IPS-NIHi11 (cell line): Measurements from ENCODE around the gene KRTAP29-1.
"Not testable (repeated sequence)": the region's sequence is repeated elsewhere in the genome, so short reads cannot be mapped to it uniquely, and the experiment has no call there.

Source experiments
- DNase-seq: peaks from one replicate; pipeline ENCODE4 v3.0.0; 2012; ENCODE audit warnings: mixed read lengths, low spot score

Gene KRTAP29-1, protein sequence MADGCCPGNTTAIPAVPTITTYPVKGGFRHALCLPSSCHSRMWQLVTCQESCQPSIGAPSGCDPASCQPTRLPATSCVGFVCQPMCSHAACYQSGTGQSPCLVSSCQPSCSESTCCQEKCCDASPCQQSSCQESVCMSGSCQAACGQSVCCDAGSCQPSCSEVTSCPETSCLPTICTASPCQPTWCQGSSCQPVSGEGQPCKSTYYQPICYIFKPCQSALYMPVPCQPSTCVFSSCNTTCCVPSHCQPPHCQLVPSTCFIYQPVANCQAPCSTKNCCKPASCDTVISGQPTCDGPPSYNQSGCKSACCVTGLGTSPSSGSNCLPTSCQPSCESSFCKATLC

DNA sequence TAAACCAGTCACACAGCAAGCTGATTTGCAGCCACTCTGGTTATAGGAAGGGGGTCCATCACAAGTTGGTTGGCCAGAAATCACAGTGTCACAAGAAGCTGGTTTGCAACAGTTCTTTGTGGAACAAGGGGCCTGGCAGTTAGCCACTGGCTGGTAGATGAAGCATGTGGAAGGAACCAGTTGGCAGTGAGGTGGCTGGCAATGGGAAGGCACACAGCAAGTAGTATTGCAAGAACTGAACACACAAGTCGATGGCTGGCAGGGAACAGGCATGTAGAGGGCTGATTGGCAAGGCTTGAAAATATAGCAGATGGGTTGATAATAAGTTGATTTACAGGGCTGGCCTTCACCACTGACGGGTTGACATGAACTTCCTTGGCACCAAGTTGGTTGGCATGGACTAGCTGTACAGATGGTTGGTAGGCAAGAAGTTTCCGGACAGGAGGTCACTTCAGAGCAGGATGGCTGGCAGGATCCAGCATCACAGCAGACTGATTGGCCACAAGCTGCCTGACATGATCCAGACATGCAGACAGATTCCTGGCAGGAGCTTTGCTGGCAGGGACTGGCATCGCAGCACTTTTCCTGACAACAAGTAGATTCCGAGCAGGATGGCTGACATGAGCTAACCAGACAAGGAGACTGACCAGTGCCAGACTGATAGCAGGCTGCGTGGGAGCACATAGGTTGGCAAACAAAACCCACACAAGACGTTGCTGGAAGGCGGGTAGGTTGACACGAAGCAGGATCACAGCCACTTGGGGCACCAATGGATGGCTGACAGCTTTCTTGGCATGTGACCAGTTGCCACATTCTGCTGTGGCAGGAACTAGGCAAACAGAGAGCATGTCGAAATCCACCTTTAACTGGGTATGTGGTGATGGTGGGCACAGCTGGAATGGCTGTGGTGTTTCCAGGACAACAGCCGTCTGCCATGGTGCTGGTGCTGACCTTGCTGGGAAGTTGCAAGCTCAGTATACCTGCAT, at the start of gene KRTAP29-1:
Gene KRTAP29-1 (minus strand): TSS at position 936 of the 986 bp plus-strand sequence. CDS start 0 bp downstream, at position 936.
- no peak for DNase-seq

DNA sequence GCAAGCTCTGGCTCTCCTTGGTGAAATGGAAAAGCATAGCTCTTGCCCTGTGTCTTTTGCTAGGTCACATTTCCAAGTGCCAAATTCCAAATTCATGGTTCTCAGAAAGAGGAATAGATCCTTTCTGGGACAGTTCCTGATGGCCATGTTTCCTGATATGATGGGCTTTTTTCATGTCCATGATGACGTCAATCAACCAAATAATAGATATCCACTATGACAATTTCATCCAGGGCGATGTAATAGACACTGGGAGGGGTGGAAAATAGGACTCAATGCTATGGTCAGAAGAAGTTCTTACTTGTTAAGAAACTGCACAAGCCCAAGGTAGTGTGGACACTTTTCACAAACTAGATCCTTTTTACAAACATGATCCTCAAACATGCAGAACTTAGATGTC, 48.5 kb upstream of the KRTAP29-1 start:
- DNase-seq, result no peak

DNA sequence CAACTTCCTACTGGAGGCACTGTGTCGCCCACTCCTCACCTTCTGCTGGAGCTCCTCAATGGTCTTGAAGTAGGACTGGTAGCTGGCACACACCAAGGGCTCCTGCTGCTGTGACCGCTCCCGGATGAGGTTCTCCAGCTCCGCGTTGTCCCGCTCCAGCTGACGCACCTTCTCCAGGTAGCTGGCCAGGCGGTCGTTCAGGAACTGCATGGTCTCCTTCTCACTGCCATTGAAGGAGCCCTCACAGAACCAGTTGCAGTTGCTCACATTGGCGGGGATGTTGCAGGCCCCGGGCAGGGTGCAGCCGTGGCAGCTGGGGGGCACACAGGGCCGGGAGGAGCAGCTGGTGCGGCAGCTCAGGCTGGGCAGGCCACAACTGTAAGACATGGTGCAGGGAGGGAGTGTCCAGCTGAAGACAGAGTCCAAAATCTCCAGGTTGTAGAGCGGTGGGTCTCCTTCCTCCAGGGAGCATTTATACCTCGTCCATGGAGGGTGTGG, 47.8 kb upstream of the KRTAP29-1 start, which contains the start of gene KRT33A:
Gene KRT33A (minus strand): TSS at position 448 of the 498 bp plus-strand sequence. CDS start 61 bp downstream, at position 387.
- DNase-seq, result not testable (repeated sequence)

DNA sequence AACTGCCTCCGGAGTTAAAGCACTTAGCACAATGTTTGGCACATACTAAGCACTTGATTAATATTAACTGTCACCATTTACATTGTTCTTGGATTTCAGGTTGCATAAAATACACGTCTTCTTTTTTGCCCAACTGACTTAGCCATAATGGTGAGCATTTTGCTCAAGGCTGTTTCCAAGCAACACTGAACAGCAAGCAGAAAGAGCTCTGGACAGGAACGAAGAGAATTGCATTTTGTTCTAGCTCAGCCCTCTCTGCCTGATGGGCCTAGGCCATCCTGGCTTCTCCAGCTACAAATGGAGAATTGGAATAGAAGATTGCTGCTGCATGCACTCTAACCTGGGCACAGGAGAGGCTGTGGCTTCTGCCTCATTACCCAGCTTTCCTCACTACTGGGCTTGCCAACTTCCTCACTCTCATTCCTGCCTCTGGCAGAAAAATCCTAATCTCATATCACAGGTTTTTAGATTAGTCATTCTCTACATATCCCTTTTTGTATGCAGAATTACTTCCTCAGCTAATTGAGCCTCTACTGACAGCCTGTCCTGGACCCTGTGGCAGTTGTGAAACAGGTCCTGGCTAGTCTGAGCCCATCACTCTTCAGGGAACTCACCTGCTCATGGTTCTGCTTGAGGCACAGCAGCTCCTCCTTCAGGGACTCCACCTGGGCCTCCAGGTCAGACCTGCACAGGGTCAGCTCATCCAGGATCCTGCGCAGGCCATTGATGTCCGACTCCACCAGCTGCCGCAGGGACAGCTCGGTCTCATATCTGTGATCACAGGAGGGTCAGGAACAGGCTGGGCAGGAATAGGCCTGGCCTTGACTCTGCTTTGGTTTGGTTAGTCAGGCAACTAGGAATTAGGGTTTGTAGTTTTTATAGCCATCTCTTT, 45.5 kb upstream of the KRTAP29-1 start:
- no peak for DNase-seq

DNA sequence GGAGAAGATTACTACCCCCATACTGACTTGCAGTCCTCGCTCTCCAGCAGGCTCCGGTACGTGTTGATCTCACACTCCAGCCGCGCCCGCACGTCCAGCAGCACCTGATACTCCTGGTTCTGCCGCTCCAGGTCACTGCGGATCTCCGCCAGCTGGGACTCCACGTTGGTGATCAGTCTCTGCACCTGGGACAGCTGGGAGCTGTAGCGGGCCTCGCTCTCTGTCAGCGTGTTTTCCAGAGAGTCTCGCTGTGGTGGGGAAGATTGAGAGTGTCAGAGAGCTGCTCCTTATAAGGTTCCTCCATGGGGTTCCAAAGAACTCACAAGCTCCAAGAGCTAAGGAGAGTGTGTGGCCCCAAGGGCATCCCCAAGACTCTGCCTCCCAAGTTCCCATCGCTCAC, 43.8 kb upstream of the KRTAP29-1 start:
- not testable (repeated sequence) for DNase-seq

DNA sequence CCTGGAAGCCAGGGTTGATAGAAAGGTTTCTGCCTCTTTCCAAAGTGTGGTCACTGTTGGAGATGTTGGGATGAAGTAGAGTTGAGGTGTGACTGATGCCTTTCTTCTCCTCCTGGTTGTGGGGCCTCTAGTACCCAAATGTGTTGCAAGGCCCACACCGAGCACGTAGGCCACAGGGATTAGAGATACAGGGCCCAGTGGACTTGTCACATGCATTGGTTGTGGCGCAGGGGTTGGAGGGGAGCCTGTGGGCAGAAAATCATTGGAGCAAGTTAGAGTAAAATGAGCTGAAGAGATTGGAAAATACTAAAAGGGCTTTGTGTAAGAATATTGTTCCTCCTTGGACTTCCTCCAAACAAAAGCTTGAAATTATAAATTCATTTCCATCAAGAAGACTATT, 43.3 kb upstream of the KRTAP29-1 start:
- DNase-seq, result no peak

DNA sequence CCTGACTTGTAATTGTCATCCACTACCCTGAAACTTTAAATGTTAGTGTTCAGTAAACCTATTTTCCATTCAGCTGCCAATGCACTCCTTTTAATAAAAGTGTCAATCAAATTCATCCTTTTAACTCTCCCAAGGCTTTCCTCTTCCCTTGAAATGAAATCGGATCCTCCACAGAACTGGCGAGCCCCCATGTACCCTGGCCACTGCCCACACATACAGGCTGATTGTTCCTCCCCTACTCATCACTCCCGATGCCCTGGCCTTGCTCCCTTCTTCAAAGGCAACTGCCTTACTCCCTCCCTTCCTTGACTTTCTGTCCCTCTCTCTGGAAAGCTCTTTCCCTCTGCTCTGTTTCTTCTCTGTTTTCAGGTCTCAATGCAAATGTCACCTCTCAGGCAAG, 40.4 kb upstream of the KRTAP29-1 start:
- DNase-seq, result no peak

DNA sequence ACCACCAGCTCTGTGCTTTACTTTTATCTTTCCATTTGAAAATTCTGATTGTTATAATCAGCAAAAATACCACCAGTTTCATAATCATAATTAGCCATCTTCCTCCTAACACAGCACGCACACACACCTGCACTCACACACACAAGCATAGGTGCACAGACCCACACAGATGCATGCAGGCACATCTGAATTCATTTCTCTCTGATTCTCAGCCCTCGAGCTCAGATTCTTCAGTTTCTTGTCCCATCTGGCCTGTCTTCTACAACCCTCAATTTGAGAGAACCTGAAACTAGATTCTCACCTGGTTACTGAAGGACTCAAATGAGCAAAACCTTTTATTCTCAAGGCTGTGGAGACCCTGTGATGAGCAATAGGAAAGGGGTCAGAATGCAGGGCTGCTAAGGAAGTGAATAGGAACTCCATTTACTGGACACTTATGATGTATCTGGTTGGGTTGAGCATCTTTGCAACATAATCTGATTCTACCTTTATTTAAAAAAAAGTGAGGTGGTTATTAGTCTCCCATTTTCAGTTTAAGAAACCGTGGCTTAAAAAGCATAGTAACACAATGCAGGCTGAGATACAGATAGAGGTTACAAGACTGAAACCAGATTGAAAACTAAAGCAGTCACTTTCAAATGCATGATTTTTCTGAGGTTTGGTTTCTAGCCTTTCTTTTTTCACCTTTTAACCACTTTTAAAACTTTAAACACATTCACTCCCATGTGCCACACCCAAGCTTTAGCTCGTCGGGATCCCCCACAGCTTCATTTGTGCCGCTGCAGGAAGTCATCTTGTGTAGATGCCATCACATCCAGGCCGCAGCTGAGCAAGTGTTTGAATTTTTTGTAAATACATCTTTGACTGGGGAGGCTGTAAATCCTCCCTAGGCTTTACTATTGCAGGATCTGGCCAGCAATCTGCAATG, 38.5 kb upstream of the KRTAP29-1 start:
- DNase-seq, result no peak

DNA sequence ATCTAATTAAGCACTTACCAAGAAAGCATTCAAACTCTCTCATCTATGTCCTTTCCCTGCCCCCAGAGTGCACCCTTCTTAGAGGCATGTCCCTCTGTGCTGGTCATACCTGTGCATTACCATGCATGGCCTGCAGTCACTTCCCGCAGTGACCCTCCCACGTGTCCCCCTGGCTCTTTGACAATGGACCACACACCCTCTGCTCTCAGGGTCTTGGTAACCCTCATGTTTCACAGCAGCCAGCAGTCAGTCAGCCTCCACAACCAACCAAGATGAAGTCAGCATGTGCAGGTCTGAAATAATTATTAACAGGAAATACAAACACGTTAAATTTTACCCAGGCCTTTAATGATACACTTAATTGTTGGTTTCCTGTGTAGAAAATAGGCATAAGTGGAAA, 37.8 kb upstream of the KRTAP29-1 start:
- no peak for DNase-seq

DNA sequence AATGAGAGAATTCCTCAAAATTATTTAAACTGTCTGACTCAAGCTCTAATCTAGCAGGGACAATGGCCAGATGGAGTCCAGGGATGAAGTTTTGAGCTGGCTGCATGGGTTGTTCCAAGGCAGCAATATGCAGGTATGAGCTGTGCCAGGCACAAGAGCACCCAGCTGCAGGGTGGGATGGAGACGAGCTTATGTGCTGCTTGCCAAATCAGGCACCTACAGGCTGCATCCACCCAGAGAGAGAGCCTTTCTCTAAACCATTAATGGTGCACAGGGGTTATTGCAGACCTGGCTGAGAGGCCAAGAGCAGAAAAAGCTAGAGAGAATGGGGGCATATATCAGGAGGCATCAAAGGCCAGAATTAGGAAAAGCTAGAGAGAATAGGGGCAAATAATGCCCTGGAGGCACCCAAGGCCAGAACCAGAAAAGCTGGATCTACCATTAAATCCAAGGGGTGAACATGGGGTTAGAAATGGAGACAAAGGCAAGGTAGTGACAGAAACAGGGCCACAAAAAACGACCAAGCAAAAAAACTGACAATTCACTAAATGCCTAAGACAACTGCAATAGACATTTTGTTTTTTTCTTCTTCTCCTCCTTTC, 37.0 kb upstream of the KRTAP29-1 start:
- no peak for DNase-seq

DNA sequence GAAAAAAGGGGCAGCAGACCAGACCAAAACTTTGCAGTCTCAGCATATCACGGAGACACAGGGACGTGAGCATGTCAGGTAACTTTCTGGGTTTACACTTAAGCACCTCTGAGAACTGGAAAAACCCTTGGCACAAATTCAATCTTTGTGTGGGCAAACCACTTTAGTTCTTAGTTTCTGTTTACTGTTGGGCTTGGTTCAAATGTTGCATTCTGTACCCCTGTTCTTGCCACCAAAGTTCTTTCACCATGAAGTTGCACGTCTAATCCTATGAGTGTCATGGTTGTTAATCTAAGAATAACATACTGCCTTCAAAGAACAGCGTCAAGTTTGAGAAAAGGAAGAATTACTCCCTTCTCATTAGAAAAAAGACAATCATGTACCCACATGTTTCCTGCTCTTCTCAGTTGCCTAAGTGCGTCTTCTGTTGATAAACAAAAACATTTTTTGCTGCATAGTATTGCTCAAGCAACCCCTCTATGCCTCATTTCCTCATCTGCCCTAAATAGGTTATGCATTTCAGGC, 36.4 kb upstream of the KRTAP29-1 start:
- DNase-seq, result no peak

DNA sequence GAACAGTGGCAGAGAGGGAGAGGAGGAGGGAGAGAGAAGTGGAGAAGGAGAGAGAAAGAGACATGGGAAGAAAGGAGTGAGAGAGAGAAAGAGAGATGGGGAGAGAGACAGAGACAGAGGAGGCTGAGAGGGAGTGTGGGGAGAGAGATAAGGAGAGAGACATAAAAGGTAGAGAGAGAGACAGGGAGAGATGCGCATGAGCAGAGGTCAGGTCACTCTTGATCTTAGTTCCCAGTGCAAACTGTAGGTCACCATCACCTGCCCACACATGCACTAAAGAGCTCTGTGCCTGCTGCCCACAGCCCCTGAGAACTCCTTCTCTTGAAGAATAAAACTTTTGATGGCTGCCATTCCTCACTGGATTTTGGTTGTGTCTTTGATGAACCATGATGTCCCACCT, 33.1 kb upstream of the KRTAP29-1 start:
- DNase-seq, result no peak

DNA sequence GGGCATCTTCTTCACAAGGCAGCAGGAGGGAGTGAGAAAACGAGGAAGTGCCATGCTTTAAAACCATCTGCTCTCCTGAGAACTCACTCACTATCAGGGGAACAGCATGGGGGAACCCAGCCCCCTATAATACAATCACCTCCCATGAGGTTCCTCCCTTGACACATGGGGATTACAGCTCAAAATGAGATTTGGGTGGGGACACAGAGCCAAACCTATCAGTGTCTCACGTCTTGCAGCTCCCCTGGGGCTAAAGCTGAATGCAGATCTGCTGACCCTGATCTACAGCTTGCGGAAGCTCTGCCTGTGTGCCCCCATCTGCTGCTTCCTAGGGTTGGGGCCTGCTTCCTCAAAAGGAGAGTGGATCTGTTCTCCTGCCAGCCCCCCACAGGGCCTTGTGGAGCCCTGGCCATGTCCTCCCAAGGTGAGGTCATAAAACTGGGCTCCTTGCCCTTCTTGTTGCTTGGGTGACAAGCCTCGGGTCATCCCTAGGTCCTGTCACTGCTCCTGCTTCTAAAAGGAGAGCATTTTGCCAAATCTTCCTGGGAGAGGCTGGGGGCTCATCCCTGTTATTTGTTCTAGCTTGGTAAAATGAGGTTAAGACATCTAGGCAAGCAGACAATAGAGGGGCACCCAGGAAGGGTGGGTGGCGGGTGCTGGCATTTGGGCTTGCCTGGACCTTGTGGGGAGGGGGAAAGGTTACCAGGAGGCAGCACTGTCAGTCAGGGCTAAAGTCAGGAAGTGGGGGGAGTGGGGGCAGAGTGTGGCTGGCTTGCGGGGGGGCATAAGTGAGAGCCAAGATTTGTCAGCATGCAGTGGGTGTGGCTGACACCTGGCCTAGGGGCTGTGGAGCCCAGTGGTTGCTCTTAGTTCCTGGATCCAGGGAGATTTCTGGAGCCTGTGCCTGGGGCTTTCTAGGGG, 32.0 kb upstream of the KRTAP29-1 start:
- no peak for DNase-seq

DNA sequence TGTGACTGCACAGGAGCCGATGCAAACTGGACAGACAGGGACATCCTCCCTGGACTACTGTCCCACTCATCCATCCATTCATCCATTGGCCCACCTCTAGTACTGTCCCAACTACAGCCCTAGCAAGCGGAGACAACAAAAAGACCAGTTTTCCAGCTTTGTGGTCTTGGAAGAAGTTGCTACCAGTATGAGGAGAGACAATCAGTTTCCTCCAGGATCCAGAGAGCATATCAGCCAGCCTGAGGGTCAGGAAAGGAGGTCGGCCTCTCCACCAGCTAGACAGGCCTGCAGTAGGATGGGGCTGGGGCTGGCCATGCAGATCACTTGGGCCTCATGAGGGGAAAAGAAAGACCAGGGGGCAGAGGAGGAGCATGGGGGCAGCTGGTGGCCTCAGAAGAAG, 31.2 kb upstream of the KRTAP29-1 start:
- no peak for DNase-seq

DNA sequence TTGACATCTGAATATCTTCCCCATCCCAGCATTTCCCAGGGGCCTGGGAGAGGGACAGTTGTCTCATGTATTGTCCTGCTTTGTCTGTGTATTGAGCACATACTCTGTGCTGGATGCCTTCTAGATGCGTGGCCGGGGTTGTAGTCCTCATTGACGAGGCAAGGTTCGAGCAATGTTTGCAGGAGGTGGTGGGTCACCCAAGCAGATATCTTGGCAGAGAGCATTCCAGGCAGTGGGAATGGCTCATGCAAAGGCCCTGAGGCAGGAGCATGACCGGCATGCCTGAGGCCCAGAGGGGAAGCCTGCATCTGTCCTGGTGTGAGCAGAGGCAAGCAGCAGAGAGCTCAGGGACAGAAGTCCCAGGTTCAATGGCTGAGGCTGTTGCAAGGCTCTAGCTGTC, 30.4 kb upstream of the KRTAP29-1 start:
- DNase-seq, result no peak

DNA sequence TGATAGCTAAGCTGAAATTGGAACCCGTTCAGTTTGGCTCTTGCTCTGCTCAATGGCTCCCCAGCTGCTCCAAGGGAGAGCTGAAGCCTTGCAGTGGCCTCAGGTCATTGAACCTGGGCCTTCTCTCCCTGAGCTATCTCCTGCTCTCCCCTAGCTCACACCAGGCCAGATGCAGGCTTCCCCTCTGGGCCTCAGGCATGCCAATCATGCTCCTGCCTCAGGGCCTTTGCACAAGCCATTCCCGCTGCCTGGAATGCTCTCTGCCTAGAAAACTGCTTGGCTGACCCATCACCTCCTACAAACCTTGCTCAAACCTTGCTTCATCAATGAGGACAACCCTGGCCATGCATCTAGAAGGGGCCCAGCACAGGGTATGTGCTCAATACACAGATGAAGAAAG, 29.6 kb upstream of the KRTAP29-1 start:
- no peak for DNase-seq

DNA sequence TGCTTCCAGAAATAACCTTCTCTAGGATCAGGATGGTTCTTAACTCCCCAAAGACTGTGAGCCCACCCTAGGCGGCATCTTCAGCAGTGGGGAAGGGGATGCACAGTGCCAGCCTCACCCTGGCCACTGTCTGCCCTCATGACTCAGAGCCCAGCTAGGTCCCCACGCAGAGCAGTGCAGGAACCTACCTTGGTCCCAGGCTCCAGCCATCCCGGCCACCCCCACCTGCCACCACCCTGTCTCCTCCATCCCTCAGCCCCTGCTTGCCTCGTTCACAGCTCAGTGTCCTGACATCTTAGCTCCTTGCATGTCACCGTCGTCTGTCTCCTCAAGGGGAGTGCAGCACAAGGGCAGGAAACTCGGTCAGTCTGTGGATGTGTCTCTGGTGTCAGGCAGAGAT, 29.0 kb upstream of the KRTAP29-1 start:
- DNase-seq, result no peak

DNA sequence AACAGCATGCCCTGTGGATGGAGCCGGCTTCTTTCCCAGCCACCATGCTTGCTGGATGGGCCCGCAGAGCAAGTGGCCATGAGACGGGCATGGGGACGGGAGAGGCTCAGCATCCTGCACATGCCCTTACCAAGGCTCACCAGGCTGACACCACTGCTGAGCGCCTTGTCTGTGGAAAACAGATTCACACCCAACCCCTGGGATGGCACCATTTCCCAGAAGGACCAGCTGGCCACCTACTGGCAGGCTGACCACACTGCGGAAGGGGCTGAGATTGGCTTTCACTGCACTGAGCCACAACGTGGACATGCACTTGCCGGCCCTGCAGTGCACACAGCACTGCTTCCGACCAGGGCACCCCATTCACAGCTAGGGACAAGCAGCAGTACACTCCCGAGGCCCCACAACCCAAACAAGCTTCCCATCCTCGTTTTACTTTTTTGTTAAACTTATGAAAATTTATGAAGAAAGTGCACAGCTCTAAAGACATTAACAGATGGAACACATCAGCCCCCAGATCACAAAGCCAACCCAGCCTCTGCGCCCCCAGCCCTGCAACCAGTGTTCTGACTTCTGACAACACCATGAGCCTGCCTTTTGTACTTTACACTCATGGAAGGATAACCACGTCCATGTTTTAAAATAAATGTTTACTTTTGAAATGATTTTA, 26.8 kb upstream of the KRTAP29-1 start:
- DNase-seq, result peak; percentile 76
